OCI-LY7 (cell line): ENCODE results near the gene GPR132. TPM values are rescaled to one million over a fixed set of nuclear protein-coding genes. Genes with fewer than 3 reads are reported as not detected.

Experiments
- BruUV-seq: library from RNA; stranded (reverse); fragments of 400-500 nt; replicated peaks from 2 replicates; lab custom pipeline; 2021; lab: Mats Ljungman, UMichigan
- CTCF ChIA-PET: fragments of 300-600 bp; sonication (Branson Sonifier 250); formaldehyde crosslinking; loops from one replicate; lab custom pipeline; 2022; ENCODE audit warnings: antibody characterized with exemption; ENCODE audit not compliant: unreplicated experiment; lab: Charles Lee
- POLR2A ChIA-PET: fragments of 300-600 bp; sonication (Branson Sonifier 250); formaldehyde crosslinking; loops from one replicate; lab custom pipeline; 2022; ENCODE audit warnings: antibody characterized with exemption; lab: Charles Lee
- DNase-seq: peaks from one replicate; pipeline ENCODE4 v3.0.0-alpha.2; 2015; ENCODE audit warnings: low spot score
- H2AFZ ChIP-seq: fragments of 200-600 bp; sonication (generic), shearing (Covaris generic); 2 replicates; pipeline ENCODE4 v1.6.1; 2014; ENCODE audit warnings: mild to moderate bottlenecking, antibody characterized with exemption, low read length, moderate library complexity
- H3K27ac ChIP-seq: fragments of 200-600 bp; sonication (generic); 2 replicates; pipeline ENCODE4 v1.5.1; 2014; ENCODE audit warnings: mixed run types, low read depth, mild to moderate bottlenecking, moderate library complexity, low read length, inconsistent platforms; ENCODE audit not compliant: poor library complexity, severe bottlenecking
- H3K36me3 ChIP-seq: fragments of 200-600 bp; sonication (generic); 2 replicates; pipeline ENCODE4 v1.6.1; 2014; ENCODE audit warnings: mild to moderate bottlenecking, antibody characterized with exemption, low read length, moderate library complexity, mixed read lengths; ENCODE audit not compliant: insufficient read depth
- H3K4me1 ChIP-seq: fragments of 200-600 bp; sonication (generic); 2 replicates; pipeline ENCODE4 v1.5.1; 2014; ENCODE audit warnings: mild to moderate bottlenecking, low read length; ENCODE audit not compliant: insufficient read depth, poor library complexity, severe bottlenecking
- H3K4me2 ChIP-seq: fragments of 200-600 bp; sonication (generic); 2 replicates; pipeline ENCODE4 v1.6.1; 2014; ENCODE audit warnings: mild to moderate bottlenecking, low read length
- H3K4me3 ChIP-seq: fragments of 200-600 bp; sonication (generic); 2 replicates; pipeline ENCODE4 v1.5.1; 2014; ENCODE audit warnings: mild to moderate bottlenecking, low read depth, low read length; ENCODE audit not compliant: poor library complexity, severe bottlenecking
- H3K79me2 ChIP-seq: fragments of 200-600 bp; sonication (generic); 2 replicates; pipeline ENCODE4 v1.6.1; 2016; ENCODE audit warnings: low read depth, mild to moderate bottlenecking, low read length, moderate library complexity, mixed read lengths; ENCODE audit not compliant: insufficient read depth
- H3K9me2 ChIP-seq: fragments of 200-600 bp; sonication (generic); 2 replicates; pipeline ENCODE4 v1.6.1; 2016; ENCODE audit warnings: mild to moderate bottlenecking, low read length, mixed read lengths; ENCODE audit not compliant: insufficient read depth
- H3K9me3 ChIP-seq: fragments of 200-600 bp; sonication (generic); 2 replicates; pipeline ENCODE4 v1.6.1; 2014; ENCODE audit warnings: mild to moderate bottlenecking, mixed run types, low read length, mixed read lengths
- H4K20me1 ChIP-seq: fragments of 200-600 bp; sonication (generic); 2 replicates; pipeline ENCODE4 v1.6.1; 2014; ENCODE audit warnings: mild to moderate bottlenecking, antibody characterized with exemption, low read length, moderate library complexity, mixed read lengths; ENCODE audit not compliant: insufficient read depth
- EZH2phosphoT487 ChIP-seq: fragments of 200-600 bp; sonication (generic); IDR thresholded peaks from 2 replicates; pipeline ENCODE4 v1.6.1; 2018; ENCODE audit warnings: low read depth, borderline replicate concordance, mild to moderate bottlenecking, mixed run types, antibody characterized with exemption, low read length, moderate library complexity, mixed read lengths
- intact Hi-C: fragments of 100-400 bp; cut with micrococcal nuclease; formaldehyde crosslinking; loops from one replicate; pipeline ENCODE4 v1.10.0; 2022; ENCODE audit not compliant: unreplicated experiment
- total RNA-seq, 2 experiments: library from RNA; depleted of rRNA in 1 of 2; stranded (reverse); fragments of >200 nt in 1 of 2; shearing (Covaris generic) in 1 of 2; gene quantifications; 2 replicates each; pipeline ENCODE4 v1.2.3, GENCODE V29; 2014 to 2022
- TF ChIP-seq, protein P1 (sequence below): fragments of 200-600 bp; sonication (generic); conservative IDR thresholded peaks from 2 replicates; pipeline ENCODE4 v1.5.1; 2014; ENCODE audit warnings: mild to moderate bottlenecking, antibody characterized with exemption, low read length, moderate library complexity, mixed read lengths

The GPR132 gene
- total RNA-seq, 2 experiments from 2014 or later: 1.0 to 3.0 TPM

DNA sequence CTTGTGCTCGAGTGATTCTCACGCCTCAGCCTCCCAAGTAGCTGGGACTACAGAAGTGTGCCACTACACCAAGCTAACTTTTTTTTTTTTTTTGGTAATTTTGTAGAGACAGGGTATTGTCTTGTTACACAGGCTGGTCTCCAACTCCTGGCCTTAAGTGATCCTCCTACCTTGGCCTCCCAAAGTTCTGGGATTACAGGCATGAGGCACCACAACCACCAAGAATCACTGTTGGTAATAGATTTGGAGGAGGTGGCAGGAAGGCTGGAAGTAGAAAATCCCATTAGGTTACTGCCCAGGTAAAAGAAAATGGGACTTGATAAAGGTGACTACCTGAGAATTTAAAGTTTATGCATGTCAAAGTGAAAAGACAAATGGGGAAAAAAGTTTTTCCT is 43.0 kb downstream of the GPR132 start:
- Histone ChIP-seq H3K4me1 (peaks cover 48% of the 10 kb centered on the region), H3K27ac (peak overlapping the region; percentile 79), H3K4me3 (peak overlapping the region; percentile 85), H3K36me3 (peaks cover 34% of the 10 kb centered on the region), H3K9me3 (no peaks in the 10 kb centered on the region), H3K4me2 (peak overlapping the region; percentile 93), H4K20me1 (peaks cover 26% of the 10 kb centered on the region), H3K79me2 (peaks cover 50% of the 10 kb centered on the region), H2AFZ (peak overlapping the region; percentile 90; the same call in 1 of the 2 replicates), H3K9me2 (no peaks in the 10 kb centered on the region)
- DNase-seq: no peak
- TF ChIP-seq EZH2phosphoT487: no peak
- TF ChIP-seq, protein P1, sequence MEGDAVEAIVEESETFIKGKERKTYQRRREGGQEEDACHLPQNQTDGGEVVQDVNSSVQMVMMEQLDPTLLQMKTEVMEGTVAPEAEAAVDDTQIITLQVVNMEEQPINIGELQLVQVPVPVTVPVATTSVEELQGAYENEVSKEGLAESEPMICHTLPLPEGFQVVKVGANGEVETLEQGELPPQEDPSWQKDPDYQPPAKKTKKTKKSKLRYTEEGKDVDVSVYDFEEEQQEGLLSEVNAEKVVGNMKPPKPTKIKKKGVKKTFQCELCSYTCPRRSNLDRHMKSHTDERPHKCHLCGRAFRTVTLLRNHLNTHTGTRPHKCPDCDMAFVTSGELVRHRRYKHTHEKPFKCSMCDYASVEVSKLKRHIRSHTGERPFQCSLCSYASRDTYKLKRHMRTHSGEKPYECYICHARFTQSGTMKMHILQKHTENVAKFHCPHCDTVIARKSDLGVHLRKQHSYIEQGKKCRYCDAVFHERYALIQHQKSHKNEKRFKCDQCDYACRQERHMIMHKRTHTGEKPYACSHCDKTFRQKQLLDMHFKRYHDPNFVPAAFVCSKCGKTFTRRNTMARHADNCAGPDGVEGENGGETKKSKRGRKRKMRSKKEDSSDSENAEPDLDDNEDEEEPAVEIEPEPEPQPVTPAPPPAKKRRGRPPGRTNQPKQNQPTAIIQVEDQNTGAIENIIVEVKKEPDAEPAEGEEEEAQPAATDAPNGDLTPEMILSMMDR: no peak
- CTCF ChIA-PET: no interaction called here
- POLR2A ChIA-PET: no interaction called here
- no TSS peak for BruUV-seq
- intact Hi-C loops: loop anchor here (10.0 kb wide), 1 partner anchor 267 kb away; the partner anchor contains the start of gene SIVA1

DNA sequence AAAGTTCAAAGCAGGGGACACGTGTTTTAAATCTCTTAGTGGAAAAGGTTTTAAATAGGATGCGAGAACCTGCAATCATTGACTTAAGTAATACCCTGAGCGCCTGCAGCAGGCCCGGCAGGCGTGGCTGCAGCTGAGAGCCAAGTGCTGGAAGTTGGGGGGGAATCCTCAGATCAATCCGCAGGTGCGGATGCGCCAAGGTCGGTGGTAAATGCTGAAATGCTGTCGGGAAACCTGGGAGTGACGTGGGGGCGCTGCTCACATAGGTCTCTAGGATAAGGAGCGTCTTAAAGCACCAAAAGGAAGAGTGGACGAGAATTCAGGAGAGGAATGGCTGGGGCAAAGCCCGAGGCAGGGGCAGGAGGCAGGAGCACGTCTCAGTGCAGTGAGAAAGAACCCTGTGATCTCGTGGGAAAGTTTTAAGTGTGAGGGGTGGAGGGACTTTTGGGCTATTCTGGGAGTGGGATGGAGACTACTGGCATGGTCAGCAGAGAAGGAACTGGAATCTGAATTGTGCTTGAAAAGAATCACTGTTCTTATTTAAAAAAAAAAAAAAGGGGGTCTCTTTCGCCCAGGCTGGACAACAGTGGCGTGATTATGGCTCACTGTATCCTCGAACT is 43.5 kb downstream of the GPR132 start:
- Histone ChIP-seq H3K9me3 (no peaks in the 10 kb centered on the region), H3K4me3 (peak overlapping the region; percentile 85), H3K4me1 (peaks cover 48% of the 10 kb centered on the region), H3K36me3 (peaks cover 39% of the 10 kb centered on the region), H4K20me1 (peaks cover 28% of the 10 kb centered on the region), H3K79me2 (peaks cover 55% of the 10 kb centered on the region), H3K27ac (peak overlapping the region; percentile 79), H2AFZ (peak overlapping the region; percentile 90), H3K9me2 (no peaks in the 10 kb centered on the region), H3K4me2 (peak overlapping the region; percentile 93)
- ChIA-PET CTCF (no interaction called here), POLR2A (no interaction called here)
- DNase-seq: peak; percentile 64
- BruUV-seq: TSS peak; percentile 93
- TF ChIP-seq EZH2phosphoT487: no peak
- TF ChIP-seq, protein P1: peak; percentile 80
- intact Hi-C loops: loop anchor here (2.0 to 10.0 kb wide), 2 partner anchors 23 to 267 kb away; partner anchors contain the start of gene SIVA1
